HepG2 (cell line): Measurements from ENCODE around the gene LECT2. TPM values are rescaled to one million over a fixed set of nuclear protein-coding genes. Genes with fewer than 3 reads are reported as not detected.

Experiments used
- ATAC-seq: fragments of 200-7000 bp; cut with Tn5 transposase; 3 replicates; pipeline ENCODE4 v1.9.1; 2020; ENCODE audit warnings: mild to moderate bottlenecking, moderate library complexity
- BruUV-seq: library from RNA; stranded (reverse); fragments of 400-500 nt; replicated peaks from 2 replicates; lab custom pipeline; 2021; lab: Mats Ljungman, UMichigan
- CTCF ChIA-PET: fragments of 300-600 bp; formaldehyde crosslinking; extraction: SDS; loops from one replicate; lab custom pipeline; 2021; ENCODE audit warnings: low total read pairs, inconsistent platforms, low intra/inter-chr PET ratio; lab: Yijun Ruan, JAX
- POLR2A ChIA-PET: fragments of 350-600 bp; sonication (Branson Sonifier 250); formaldehyde crosslinking; loops from one replicate; lab custom pipeline; 2020; ENCODE audit warnings: antibody characterized with exemption, inconsistent platforms; lab: Yijun Ruan, JAX
- DNase-seq: peaks from one replicate; pipeline ENCODE4 v3.0.0-alpha.2; 2015; ENCODE audit warnings: low spot score
- FAIRE-seq: peaks from 3 replicates; lab custom pipeline; 2011; peaks lifted over from hg19 to GRCh38; lab: Jason Lieb, UNC
- H2AFZ ChIP-seq: one replicate; pipeline ENCODE4 v1.6.1; 2011; ENCODE audit warnings: low read length, inconsistent platforms
- H3K27ac ChIP-seq: fragments of 300-600 bp; 3 replicates; pipeline ENCODE4 v1.8.0; 2011; ENCODE audit warnings: mixed run types, mild to moderate bottlenecking, mixed read lengths, low read length, inconsistent platforms; ENCODE audit not compliant: insufficient read depth; ENCODE audit errors: extremely low read length
- H3K27me3 ChIP-seq, 2 experiments: fragments of 200-600 bp in 1 of 2; 2 replicates in 1 of 2; 3 replicates in 1 of 2; pipeline versions ENCODE4 v1.6.0 to v1.8.0; 2011; ENCODE audit warnings: low read length in 2 of 2, mild to moderate bottlenecking in 2 of 2, moderate library complexity in 2 of 2, inconsistent platforms in 1 of 2; ENCODE audit not compliant: insufficient read depth in 2 of 2, control insufficient read depth in 1 of 2
- H3K36me3 ChIP-seq, 2 experiments: fragments of 200-600 bp in 1 of 2; replicated peaks in 1 of 2; 2 replicates in 1 of 2; 3 replicates in 1 of 2; pipeline versions ENCODE4 v1.5.1 to v1.8.0; 2011; ENCODE audit warnings: low read length in 2 of 2, inconsistent platforms in 1 of 2; ENCODE audit not compliant: insufficient read depth in 2 of 2, control insufficient read depth in 1 of 2
- H3K4me1 ChIP-seq: 2 replicates; pipeline ENCODE4 v1.5.1; 2012; ENCODE audit warnings: low read length, inconsistent platforms; ENCODE audit not compliant: insufficient read depth
- H3K4me2 ChIP-seq: 2 replicates; pipeline ENCODE4 v1.6.0; 2011; ENCODE audit warnings: low read depth, low read length, inconsistent platforms
- H3K4me3 ChIP-seq, 3 experiments: fragments of 200-600 bp in 1 of 3; sonication (generic), shearing (Covaris generic) in 1 of 3; replicated peaks in 1 of 3; 2 replicates each; pipeline ENCODE4 v1.5.1; 2011 to 2016; ENCODE audit warnings: low read length in 3 of 3, inconsistent platforms in 2 of 3, low read depth in 2 of 3, mild to moderate bottlenecking in 2 of 3, control low read depth in 1 of 3, mixed read lengths in 1 of 3; ENCODE audit not compliant: insufficient read depth in 1 of 3
- H3K79me2 ChIP-seq: one replicate; pipeline ENCODE4 v1.6.1; 2011; ENCODE audit warnings: low read length, inconsistent platforms; ENCODE audit not compliant: insufficient read depth
- H3K9ac ChIP-seq: 2 replicates; pipeline ENCODE4 v1.6.0; 2011; ENCODE audit warnings: mild to moderate bottlenecking, low read depth, low read length, inconsistent platforms; ENCODE audit not compliant: insufficient read depth
- H3K9me3 ChIP-seq: 2 replicates; pipeline ENCODE4 v1.5.1; 2012; ENCODE audit warnings: mild to moderate bottlenecking, low read length
- H4K20me1 ChIP-seq: 2 replicates; pipeline ENCODE4 v1.6.0; 2011; ENCODE audit warnings: inconsistent platforms, mild to moderate bottlenecking, low read length, moderate library complexity; ENCODE audit not compliant: insufficient read depth
- HHEX ChIP-seq: IDR thresholded peaks from 2 replicates; pipeline ENCODE4 v1.6.1; 2016; ENCODE audit warnings: control low read depth
- NCOA2 ChIP-seq: sonication (generic); formaldehyde crosslinking; IDR thresholded peaks from 2 replicates; pipeline ENCODE4 v1.8.0; 2022; ENCODE audit warnings: inconsistent platforms
- TBX2 ChIP-seq: sonication (generic); formaldehyde crosslinking; IDR thresholded peaks from 2 replicates; pipeline ENCODE4 v1.5.0; 2020; ENCODE audit warnings: missing genetic modification reagents, mild to moderate bottlenecking, borderline replicate concordance
- ZEB1 ChIP-seq: IDR thresholded peaks from 2 replicates; pipeline ENCODE4 v1.6.1; 2012; ENCODE audit warnings: mild to moderate bottlenecking, low read depth, inconsistent platforms; ENCODE audit not compliant: insufficient replicate concordance
- ZNF605 ChIP-seq: sonication (generic); formaldehyde crosslinking; IDR thresholded peaks from 2 replicates; pipeline ENCODE4 v1.8.0; 2022; ENCODE audit warnings: mild to moderate bottlenecking, missing genetic modification reagents
- WGBS: methylation state at CpG from one replicate; pipeline ENCODE4 v1.1.6; 2017; ENCODE audit warnings: low lambda C conversion rate; 5-methylcytosine and 5-hydroxymethylcytosine counted together
- in situ Hi-C: cut with HindIII; loops from 2 replicates; pipeline ENCODE4 v1.10.0; 2017; ENCODE audit warnings: low pct_unique_long_range_greater_than_20kb; ENCODE audit not compliant: extremely low pct_ligation_motif_present
- intact Hi-C: fragments of 100-400 bp; cut with micrococcal nuclease; formaldehyde crosslinking; loops from one replicate; pipeline ENCODE4 v1.10.0; 2022; ENCODE audit not compliant: unreplicated experiment
- polyA plus RNA-seq, 8 experiments: library from polyadenylated mRNA; depleted of rRNA in 3 of 8; stranded (reverse) in 7 of 8; unstranded in 1 of 8; fragments of >200 nt; fragmentation: Illumina TruSeq in 4 of 8; extraction: Trizol in 4 of 8; gene quantifications; 2 replicates each; pipeline versions ENCODE4 v1.2.1 to v1.2.3, GENCODE V29; 2011 to 2016; ENCODE audit warnings: low read depth in 4 of 8, missing spikeins in 1 of 8, mixed read lengths in 1 of 8; ENCODE audit not compliant: insufficient read depth in 1 of 8
- total RNA-seq, 5 experiments: library from RNA; depleted of rRNA; stranded (reverse); fragments of >200 nt; fragmentation: Illumina TruSeq; extraction: Trizol; gene quantifications; 2 replicates each; pipeline ENCODE4 v1.2.3, GENCODE V29; 2016; ENCODE audit warnings: low read depth in 1 of 5
- TF ChIP-seq, protein P1 (sequence below): sonication (generic); formaldehyde crosslinking; IDR thresholded peaks from 2 replicates; pipeline ENCODE4 v1.4.0; 2020; ENCODE audit warnings: missing genetic modification reagents

The LECT2 gene
- total and polyA plus RNA-seq, 2 of the 13 experiments (the other 11 are each of a cell fraction or from before 2014, with no cell fraction given) = not detected

DNA sequence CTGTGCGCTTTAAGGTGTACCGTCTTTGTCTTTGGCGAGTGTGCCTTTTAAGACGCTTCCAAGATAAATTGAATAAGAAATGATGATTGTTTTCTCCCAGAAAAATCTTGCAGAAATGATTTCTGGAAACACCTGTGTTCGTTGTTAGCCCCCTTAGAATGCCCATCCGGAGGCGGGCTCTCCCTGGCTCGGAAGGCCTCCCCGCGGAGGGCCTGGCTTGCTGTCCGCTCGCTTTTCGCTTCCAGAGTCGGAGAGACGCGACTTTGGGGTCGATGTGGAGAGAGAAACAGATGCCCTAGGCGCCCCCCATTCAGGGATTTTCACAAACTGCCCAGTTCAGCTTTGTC lies 23.9 kb downstream of the LECT2 start:
- Histone ChIP-seq H3K27ac (peak overlapping the region; percentile 62), H4K20me1 (no peaks in the 10 kb centered on the region), H3K79me2 (peaks cover 17% of the 10 kb centered on the region), H3K9ac (peak overlapping the region; percentile 74), H3K4me3 (peak overlapping the region; percentile 70 to 92 (median 81)), H3K27me3 (peaks cover 0 to 4% of the 10 kb centered on the region in 2 experiments; a peak in 3 of 5 replicates), H3K4me2 (peak overlapping the region; percentile 87), H3K4me1 (peaks cover 16% of the 10 kb centered on the region), H3K36me3 (peaks cover 0 to 1% of the 10 kb centered on the region in 2 experiments; a peak in 2 of 5 replicates), H3K9me3 (no peaks in the 10 kb centered on the region), H2AFZ (no peak overlapping the region)
- BruUV-seq = no TSS peak
- intact Hi-C loops (loop anchor here (1.0 to 2.0 kb wide), 2 partner anchors 44 to 131 kb away; no protein-coding TSS in a partner anchor), in situ Hi-C loops (no loop called here)
- TF ChIP-seq, protein P1, sequence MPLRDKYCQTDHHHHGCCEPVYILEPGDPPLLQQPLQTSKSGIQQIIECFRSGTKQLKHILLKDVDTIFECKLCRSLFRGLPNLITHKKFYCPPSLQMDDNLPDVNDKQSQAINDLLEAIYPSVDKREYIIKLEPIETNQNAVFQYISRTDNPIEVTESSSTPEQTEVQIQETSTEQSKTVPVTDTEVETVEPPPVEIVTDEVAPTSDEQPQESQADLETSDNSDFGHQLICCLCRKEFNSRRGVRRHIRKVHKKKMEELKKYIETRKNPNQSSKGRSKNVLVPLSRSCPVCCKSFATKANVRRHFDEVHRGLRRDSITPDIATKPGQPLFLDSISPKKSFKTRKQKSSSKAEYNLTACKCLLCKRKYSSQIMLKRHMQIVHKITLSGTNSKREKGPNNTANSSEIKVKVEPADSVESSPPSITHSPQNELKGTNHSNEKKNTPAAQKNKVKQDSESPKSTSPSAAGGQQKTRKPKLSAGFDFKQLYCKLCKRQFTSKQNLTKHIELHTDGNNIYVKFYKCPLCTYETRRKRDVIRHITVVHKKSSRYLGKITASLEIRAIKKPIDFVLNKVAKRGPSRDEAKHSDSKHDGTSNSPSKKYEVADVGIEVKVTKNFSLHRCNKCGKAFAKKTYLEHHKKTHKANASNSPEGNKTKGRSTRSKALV (CRISPR knock-in tag) = peak; percentile 24
- TF ChIP-seq HHEX (CRISPR knock-in tag) (no peak), NCOA2 (CRISPR knock-in tag) (no peak), ZNF605 (CRISPR knock-in tag) (0 out of 2 replicates have a peak, but pooled peaks have one; percentile 1), ZEB1 (peak; percentile 12), TBX2 (CRISPR knock-in tag) (0 out of 2 replicates have a peak, but pooled peaks have one; percentile 8)
- POLR2A ChIA-PET = no interaction called here
- FAIRE-seq (no peak), DNase-seq (no peak), ATAC-seq (peak; percentile 53)
- CTCF ChIA-PET = interaction anchor here (1.6 kb wide), 1 partner anchor 152 kb away, joined by 6 read pairs; no protein-coding TSS in a partner anchor
- WGBS = 3% methylated on average over 17 of the region's 18 CpGs
